ENCODE data around the gene FUT6.

DNA sequence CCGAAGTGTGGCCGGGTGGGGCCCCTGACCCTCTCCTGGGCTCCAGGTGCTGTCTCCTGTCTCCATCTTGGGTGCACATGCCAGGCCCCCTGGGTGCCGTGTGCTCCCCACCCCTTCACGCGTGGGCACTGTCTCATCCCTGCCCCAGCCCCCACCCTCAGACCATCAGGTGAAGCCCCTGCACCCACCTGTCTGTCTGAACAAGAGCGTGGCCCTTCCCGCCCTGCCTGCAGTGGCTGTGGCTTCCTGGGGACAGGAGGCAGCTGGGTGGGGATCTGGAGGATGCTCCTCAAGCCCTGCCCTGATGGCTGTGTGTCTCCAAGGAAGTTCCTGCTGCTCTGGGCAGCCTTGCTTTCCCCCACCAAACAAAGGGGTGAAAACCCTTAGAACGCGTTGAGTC is 57.2 kb downstream of the FUT6 start:
- TF ChIP-seq POLR2AphosphoS5 (IDR thresholded peaks at IDR 0.05): no peak
- TF ChIP-seq, protein P1, sequence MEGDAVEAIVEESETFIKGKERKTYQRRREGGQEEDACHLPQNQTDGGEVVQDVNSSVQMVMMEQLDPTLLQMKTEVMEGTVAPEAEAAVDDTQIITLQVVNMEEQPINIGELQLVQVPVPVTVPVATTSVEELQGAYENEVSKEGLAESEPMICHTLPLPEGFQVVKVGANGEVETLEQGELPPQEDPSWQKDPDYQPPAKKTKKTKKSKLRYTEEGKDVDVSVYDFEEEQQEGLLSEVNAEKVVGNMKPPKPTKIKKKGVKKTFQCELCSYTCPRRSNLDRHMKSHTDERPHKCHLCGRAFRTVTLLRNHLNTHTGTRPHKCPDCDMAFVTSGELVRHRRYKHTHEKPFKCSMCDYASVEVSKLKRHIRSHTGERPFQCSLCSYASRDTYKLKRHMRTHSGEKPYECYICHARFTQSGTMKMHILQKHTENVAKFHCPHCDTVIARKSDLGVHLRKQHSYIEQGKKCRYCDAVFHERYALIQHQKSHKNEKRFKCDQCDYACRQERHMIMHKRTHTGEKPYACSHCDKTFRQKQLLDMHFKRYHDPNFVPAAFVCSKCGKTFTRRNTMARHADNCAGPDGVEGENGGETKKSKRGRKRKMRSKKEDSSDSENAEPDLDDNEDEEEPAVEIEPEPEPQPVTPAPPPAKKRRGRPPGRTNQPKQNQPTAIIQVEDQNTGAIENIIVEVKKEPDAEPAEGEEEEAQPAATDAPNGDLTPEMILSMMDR (IDR thresholded peaks at IDR 0.05): no peak
